ENCODE data around the gene SMYD3.

DNA sequence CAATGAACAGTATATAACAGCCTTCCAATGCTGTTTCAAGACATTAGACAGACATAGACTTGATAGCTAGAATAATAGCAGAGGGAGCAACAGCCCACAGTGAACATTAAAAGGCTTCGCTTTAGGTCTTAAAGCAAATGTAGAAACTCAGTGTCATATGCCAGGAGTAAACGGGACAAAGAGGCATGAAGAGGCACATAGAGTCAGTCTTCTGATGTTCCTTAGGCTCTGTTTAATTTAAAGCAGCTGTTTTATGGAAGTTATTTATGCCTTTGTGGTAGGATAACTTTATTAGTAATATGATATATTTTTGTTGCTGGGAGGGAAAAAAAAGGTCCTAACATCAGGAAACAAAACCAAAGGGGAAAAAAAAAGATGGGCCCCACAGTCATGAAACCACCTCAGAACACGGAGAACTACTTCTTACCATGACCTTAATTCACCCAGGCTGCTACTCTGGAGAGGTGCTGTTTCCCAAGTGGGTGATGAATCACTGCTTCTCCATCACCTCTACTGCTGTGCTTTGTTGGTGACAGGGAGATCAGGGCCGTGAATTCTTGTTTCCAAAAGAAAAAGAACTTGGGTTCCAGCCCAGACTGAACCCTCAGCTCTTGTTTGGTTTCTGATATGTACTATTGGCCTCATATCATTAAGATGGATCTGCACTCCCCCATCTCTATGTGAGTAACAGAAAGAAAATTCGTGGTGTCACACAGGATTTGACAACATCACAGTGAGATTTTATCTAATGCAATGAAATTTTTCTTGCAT lies 735.4 kb downstream of the SMYD3 start:
- TF ChIP-seq EZH2 (IDR thresholded peaks at IDR 0.05; ENCODE audit: low read depth) = no peak
- TF ChIP-seq, protein P1, sequence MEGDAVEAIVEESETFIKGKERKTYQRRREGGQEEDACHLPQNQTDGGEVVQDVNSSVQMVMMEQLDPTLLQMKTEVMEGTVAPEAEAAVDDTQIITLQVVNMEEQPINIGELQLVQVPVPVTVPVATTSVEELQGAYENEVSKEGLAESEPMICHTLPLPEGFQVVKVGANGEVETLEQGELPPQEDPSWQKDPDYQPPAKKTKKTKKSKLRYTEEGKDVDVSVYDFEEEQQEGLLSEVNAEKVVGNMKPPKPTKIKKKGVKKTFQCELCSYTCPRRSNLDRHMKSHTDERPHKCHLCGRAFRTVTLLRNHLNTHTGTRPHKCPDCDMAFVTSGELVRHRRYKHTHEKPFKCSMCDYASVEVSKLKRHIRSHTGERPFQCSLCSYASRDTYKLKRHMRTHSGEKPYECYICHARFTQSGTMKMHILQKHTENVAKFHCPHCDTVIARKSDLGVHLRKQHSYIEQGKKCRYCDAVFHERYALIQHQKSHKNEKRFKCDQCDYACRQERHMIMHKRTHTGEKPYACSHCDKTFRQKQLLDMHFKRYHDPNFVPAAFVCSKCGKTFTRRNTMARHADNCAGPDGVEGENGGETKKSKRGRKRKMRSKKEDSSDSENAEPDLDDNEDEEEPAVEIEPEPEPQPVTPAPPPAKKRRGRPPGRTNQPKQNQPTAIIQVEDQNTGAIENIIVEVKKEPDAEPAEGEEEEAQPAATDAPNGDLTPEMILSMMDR (conservative IDR thresholded peaks at IDR 0.05) = no peak
